WERI-Rb-1 (cell line): ENCODE measurements around the gene INPP5K.
"Not testable (repeated sequence)": the region's sequence is repeated elsewhere in the genome, so short reads cannot be mapped to it uniquely, and the experiment has no call there.

Experiments
- DNase-seq: peaks from one replicate; pipeline ENCODE4 v3.0.0-alpha.2; 2020
- H3K27ac ChIP-seq: fragments of 250-450 bp; sonication (Bioruptor Pico); 2 replicates; pipeline ENCODE4 v1.5.1; 2020; ENCODE audit warnings: mild to moderate bottlenecking, moderate library complexity
- H3K27me3 ChIP-seq: fragments of 250-450 bp; sonication (Bioruptor Pico); 2 replicates; pipeline ENCODE4 v1.5.1; 2021; ENCODE audit warnings: mild to moderate bottlenecking, low read depth, moderate library complexity; ENCODE audit not compliant: insufficient read depth, severe bottlenecking
- H3K36me3 ChIP-seq: fragments of 250-450 bp; sonication (Bioruptor Pico); 2 replicates; pipeline ENCODE4 v1.5.1; 2020; ENCODE audit warnings: mild to moderate bottlenecking, moderate library complexity
- H3K4me3 ChIP-seq: 2 replicates; pipeline ENCODE4 v1.5.1; 2011; ENCODE audit warnings: low read depth, mild to moderate bottlenecking, control low read depth, low read length
- H3K9me3 ChIP-seq: fragments of 250-450 bp; sonication (Bioruptor Pico); 2 replicates; pipeline ENCODE4 v1.5.1; 2021; ENCODE audit warnings: mild to moderate bottlenecking, moderate library complexity; ENCODE audit not compliant: severe bottlenecking
- CTCF ChIP-seq: IDR thresholded peaks from 2 replicates; pipeline ENCODE4 v1.5.1; 2011; ENCODE audit warnings: low read depth, mild to moderate bottlenecking, control low read depth, inconsistent platforms, low read length

Gene INPP5K

GRCh38 chr17:1511756-1512321 is 4.6 kb downstream of the INPP5K start:
- DNase-seq: peak; percentile 37
- Histone ChIP-seq H3K27ac (no peak overlapping the region), H3K27me3 (no peaks in the 10 kb centered on the region), H3K9me3 (no peaks in the 10 kb centered on the region), H3K36me3 (no peaks in the 10 kb centered on the region; the same call in 1 of the 2 replicates), H3K4me3 (no peak overlapping the region)
- TF ChIP-seq CTCF: no peak

- Histone ChIP-seq H3K27ac (no peak overlapping the region), H3K27me3 (no peaks in the 10 kb centered on the region), H3K36me3 (no peaks in the 10 kb centered on the region; the same call in 1 of the 2 replicates), H3K4me3 (no peak overlapping the region), H3K9me3 (no peaks in the 10 kb centered on the region)
- TF ChIP-seq CTCF: no peak
- DNase-seq: no peak
Observed at GRCh38 chr17:1511290-1511689, 5.1 kb downstream of the INPP5K start.

GRCh38 chr17:1509290-1509881 is 7.0 kb downstream of the INPP5K start:
- TF ChIP-seq CTCF: no peak
- Histone ChIP-seq H3K9me3 (no peaks in the 10 kb centered on the region), H3K4me3 (no peak overlapping the region), H3K27ac (no peak overlapping the region), H3K27me3 (no peaks in the 10 kb centered on the region), H3K36me3 (no peaks in the 10 kb centered on the region; the same call in 1 of the 2 replicates)
- DNase-seq: no peak

- not testable (repeated sequence) for DNase-seq, H3K36me3 ChIP-seq, H3K27me3 ChIP-seq, H3K27ac ChIP-seq, H3K4me3 ChIP-seq, H3K9me3 ChIP-seq
Observed at GRCh38 chr17:1508709-1509108, 7.7 kb downstream of the INPP5K start.

GRCh38 chr17:1506649-1507267 is 9.7 kb downstream of the INPP5K start:
- Histone ChIP-seq H3K27me3 (no peaks in the 10 kb centered on the region), H3K4me3 (no peak overlapping the region), H3K36me3 (no peaks in the 10 kb centered on the region), H3K9me3 (no peaks in the 10 kb centered on the region), H3K27ac (no peak overlapping the region)
- no peak for DNase-seq
- TF ChIP-seq CTCF: no peak

- DNase-seq: no peak
- H3K27ac ChIP-seq: no peak overlapping the region
- no peaks in the 10 kb centered on the region for H3K27me3 ChIP-seq
- TF ChIP-seq CTCF: no peak
- no peaks in the 10 kb centered on the region for H3K9me3 ChIP-seq
- H3K36me3 ChIP-seq: no peaks in the 10 kb centered on the region
- H3K4me3 ChIP-seq: no peak overlapping the region
Observed at GRCh38 chr17:1505586-1505985, 10.8 kb downstream of the INPP5K start.
